ENCODE results near the gene FAM174C. TPM values are rescaled to one million over a fixed set of nuclear protein-coding genes. Genes with fewer than 3 reads are reported as not detected.
"Not testable (repeated sequence)": the region's sequence is repeated elsewhere in the genome, so short reads cannot be mapped to it uniquely, and the experiment has no call there.

Gene FAM174C
- total and polyA plus RNA-seq, 5 experiments from 2014 or later: 46.3 to 104 (median 66.7) TPM

DNA sequence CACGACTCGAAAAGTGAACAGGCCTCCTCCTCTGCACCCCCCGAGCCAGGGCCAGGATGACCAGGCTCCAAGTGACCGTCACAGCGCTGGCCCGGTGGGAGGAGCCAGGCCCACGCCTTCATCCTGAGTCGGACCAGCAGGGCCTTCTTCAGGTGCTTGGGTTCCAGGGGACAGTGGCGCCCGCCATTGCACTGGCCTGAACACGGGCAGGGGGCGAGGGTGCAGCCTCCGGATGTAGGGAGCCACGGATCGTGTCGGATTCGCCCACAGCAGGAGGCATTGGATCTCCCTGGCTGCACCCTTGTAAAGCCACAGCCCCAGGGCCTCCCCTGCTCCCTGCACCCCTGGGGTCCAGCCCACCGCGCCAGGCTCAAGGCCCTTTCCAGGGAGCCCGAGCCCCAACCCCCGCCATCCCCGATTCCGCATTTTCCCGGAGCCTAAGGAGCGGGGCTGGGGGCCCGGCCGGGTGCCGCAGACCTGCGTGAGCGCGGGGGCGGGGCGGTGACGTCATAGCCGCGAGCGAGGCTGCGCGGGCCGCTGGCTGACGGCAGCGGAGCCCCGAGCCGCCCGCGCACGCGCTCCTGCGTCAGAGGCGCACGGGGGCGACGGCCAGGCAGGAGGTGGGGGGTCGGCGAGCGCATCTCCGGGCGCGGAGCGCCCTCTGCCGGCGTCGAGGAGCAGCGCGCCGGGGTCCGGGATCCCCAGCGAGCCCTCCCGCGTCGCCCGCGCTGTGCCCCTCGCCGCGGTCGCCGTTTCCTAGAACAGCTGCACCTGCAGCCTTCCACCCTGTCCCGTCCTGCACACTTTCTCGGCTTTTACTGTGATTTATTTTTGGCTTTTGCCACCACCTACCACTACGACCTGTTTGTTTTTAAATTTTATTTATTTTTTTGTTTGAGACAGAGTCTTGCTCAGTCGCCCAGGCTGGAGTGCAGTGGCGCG, 35.3 kb upstream of the FAM174C start:
- Mint-ChIP-seq H3K4me1 (peaks cover 13 to 48% (median 43%) of the 10 kb centered on the region in 4 donors), H3K27ac (peak overlapping the region in 8 of 10 donors; percentile 76 to 93 (median 88))

GRCh38 chr19:1240925-1241324, 34.4 kb upstream of the FAM174C start:
- DNase-seq: no peak
- POLR2A ChIA-PET: interaction anchor here (0.6 to 10.1 kb wide), 14 partner anchors 24 to 416 kb away, joined by 3 to 594 read pairs (median 4); partner anchors contain the start of genes ARHGAP45, CIRBP and FAM174C
- H3K9me3 Mint-ChIP-seq: no peaks in the 10 kb centered on the region
- peak overlapping the region; percentile 18 to 95 (median 87) for H3K4me3 Mint-ChIP-seq
- H3K27ac Mint-ChIP-seq: peak overlapping the region in 8 of 10 donors; percentile 86 to 98 (median 95)
- ATAC-seq: no peak
- H3K36me3 Mint-ChIP-seq: peaks cover 0 to 2% (median 0%) of the 10 kb centered on the region in 3 donors
- peaks cover 13 to 48% (median 43%) of the 10 kb centered on the region in 4 donors for H3K4me1 Mint-ChIP-seq
- peaks cover 2 to 9% (median 7%) of the 10 kb centered on the region in 5 donors for H3K27me3 Mint-ChIP-seq

More for the DNA sequence above, 35.3 kb upstream of the FAM174C start:
- peak; percentile 58 to 62 for ATAC-seq
- H3K9me3 Mint-ChIP-seq: no peaks in the 10 kb centered on the region
- H3K4me3 Mint-ChIP-seq: peak overlapping the region in 8 of 10 donors; percentile 10 to 84 (median 56)
- POLR2A ChIA-PET: interaction anchor here (0.6 to 10.1 kb wide), 6 partner anchors 25 to 319 kb away, joined by 3 to 594 read pairs (median 3); partner anchors contain the start of genes CIRBP and FAM174C
- DNase-seq: peak; percentile 88 to 99 (median 95)
- peaks cover 2 to 10% (median 7%) of the 10 kb centered on the region in 5 donors for H3K27me3 Mint-ChIP-seq
- peaks cover 0 to 2% (median 0%) of the 10 kb centered on the region in 3 donors for H3K36me3 Mint-ChIP-seq

DNA sequence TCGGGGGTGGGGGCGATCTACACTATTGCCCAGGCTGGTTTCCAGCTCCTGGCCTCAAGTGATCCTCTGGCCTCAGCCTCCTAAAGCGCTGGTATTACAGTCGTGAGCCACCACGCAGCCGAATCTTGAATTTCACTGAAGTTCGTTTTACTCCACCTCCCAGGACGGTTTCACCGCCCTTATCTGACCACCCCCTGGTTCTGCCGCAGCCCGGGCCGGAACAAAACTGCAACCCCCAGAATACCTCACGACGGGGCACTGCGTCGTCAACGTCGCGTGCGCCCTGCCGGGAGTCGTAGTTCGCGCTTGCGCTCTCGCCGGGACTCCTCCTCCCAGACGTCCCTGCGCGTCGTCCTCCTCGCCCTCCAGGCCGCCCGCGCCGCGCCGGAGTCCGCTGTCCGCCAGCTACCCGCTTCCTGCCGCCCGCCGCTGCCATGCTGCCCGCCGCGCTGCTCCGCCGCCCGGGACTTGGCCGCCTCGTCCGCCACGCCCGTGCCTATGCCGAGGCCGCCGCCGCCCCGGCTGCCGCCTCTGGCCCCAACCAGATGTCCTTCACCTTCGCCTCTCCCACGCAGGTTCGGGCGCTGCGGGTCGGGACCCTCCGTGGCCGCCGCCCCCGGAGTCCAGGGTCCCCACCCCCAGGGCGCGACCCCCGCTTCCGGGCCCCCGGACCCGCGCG, 33.8 kb upstream of the FAM174C start, which contains the start of gene ATP5F1D:
ATP5F1D (plus strand) TSS at position 335 of the 679 bp plus-strand sequence; CDS start at position 435, 100 bp downstream.
- H3K9me3 Mint-ChIP-seq: no peaks in the 10 kb centered on the region
- peak within 1 kb of the TSS; percentile 86 to 98 (median 94) for H3K27ac Mint-ChIP-seq
- POLR2A ChIA-PET: interaction anchor here (0.7 to 10.1 kb wide), 10 partner anchors 24 to 317 kb away, joined by 3 to 594 read pairs (median 4); partner anchors contain the start of genes ARHGAP45, CIRBP and FAM174C
- H3K36me3 Mint-ChIP-seq: peaks cover 0 to 2% (median 0%) of the 10 kb centered on the region in 3 donors
- H3K27me3 Mint-ChIP-seq: peaks cover 2 to 9% (median 7%) of the 10 kb centered on the region in 5 donors
- H3K4me1 Mint-ChIP-seq: peaks cover 13 to 48% (median 44%) of the 10 kb centered on the region in 4 donors
- DNase-seq (peak; percentile 79 to 93 (median 86)), ATAC-seq (peak; percentile 64 to 66)
- peak within 1 kb of the TSS; percentile 79 to 96 (median 88) for H3K4me3 Mint-ChIP-seq

DNA sequence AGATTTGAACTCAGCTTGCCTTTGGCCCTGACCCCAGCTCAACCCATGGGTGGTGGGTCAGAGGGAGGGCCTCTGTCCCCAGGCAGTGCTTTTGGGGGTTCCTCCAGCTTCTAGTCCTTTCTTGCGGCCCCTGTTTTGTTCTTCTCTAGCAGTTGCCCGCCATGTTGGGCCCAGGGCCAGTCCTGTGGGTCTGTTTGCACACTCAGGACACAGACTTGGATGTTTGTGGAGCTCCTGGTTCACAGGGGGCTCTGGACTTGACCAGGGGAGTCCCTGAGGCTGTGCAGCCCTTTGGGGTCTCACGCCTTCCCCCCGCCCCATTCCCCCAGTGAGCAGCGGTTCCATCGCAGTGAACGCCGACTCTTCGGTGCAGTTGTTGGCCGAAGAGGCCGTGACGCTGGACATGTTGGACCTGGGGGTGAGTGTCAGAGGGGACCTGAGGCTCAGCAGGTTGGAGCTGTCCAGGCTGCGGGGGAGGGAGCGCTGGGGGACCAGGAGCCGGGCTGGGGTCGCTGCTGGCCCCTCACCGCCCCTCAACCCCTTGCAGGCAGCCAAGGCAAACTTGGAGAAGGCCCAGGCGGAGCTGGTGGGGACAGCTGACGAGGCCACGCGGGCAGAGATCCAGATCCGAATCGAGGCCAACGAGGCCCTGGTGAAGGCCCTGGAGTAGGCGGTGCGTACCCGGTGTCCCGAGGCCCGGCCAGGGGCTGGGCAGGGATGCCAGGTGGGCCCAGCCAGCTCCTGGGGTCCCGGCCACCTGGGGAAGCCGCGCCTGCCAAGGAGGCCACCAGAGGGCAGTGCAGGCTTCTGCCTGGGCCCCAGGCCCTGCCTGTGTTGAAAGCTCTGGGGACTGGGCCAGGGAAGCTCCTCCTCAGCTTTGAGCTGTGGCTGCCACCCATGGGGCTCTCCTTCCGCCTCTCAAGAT, 31.3 kb upstream of the FAM174C start:
- H3K27me3 Mint-ChIP-seq: peaks cover 0 to 2% (median 0%) of the 10 kb centered on the region in 5 donors
- H3K27ac Mint-ChIP-seq: peak overlapping the region in 9 of 10 donors; percentile 69 to 95 (median 90)
- POLR2A ChIA-PET: interaction anchor here (0.5 to 10.1 kb wide), 17 partner anchors 11 to 339 kb away, joined by 3 to 594 read pairs (median 4); partner anchors contain the start of genes ARHGAP45, CIRBP and FAM174C
- H3K36me3 Mint-ChIP-seq: no peaks in the 10 kb centered on the region
- peaks cover 5 to 42% (median 35%) of the 10 kb centered on the region in 4 donors for H3K4me1 Mint-ChIP-seq
- peak overlapping the region in 9 of 10 donors; percentile 36 to 83 (median 73) for H3K4me3 Mint-ChIP-seq
- ATAC-seq (peak; percentile 51 to 56), DNase-seq (peak; percentile 79 to 94 (median 87))
- H3K9me3 Mint-ChIP-seq: no peaks in the 10 kb centered on the region

DNA sequence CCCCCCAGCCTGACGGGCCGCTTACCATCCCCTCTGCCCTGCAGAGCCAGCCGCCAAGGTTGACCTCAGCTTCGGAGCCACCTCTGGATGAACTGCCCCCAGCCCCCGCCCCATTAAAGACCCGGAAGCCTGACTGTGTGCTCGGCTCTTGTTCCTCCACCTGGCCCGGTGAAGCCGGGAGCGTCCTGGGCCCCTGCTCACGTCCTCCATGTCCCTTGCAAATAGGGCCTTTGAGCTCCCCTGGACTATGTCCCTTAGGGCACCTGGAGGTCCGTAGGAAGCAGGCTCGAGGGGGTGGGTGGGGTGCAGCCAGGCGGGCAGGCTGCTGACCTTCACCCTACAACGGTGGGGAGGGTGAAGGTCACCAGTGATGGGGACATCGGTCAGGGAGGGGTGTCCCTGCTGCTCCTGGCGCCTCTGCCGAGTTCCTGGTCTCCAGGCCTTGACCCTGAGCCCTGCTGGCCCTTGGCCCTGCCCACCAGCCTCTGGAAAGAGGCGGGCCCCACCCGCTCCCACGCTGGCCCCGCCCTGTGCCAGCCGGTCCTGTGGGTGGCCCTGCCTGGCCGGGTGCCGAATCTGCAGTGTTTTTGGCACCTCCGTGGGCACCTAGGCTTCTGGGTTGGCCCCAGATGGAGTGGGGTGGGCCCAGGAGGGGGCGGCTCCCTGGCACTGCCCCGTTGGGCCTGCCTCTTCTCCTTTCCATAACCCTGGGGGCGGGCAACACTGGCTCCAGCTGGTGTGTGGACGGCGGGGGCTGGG, 30.5 kb upstream of the FAM174C start:
- POLR2A ChIA-PET: interaction anchor here (0.9 to 10.1 kb wide), 15 partner anchors 10 to 178 kb away, joined by 3 to 594 read pairs (median 4); partner anchors contain the start of genes ARHGAP45, CIRBP and FAM174C
- Mint-ChIP-seq H3K4me3 (peak overlapping the region in 9 of 10 donors; percentile 36 to 83 (median 73)), H3K27ac (peak overlapping the region in 9 of 10 donors; percentile 69 to 95 (median 90)), H3K4me1 (peaks cover 5 to 36% (median 28%) of the 10 kb centered on the region in 4 donors), H3K27me3 (peaks cover 0 to 2% (median 0%) of the 10 kb centered on the region in 5 donors), H3K9me3 (no peaks in the 10 kb centered on the region), H3K36me3 (no peaks in the 10 kb centered on the region)
- DNase-seq: no peak
- ATAC-seq: no peak

- no peaks in the 10 kb centered on the region for H3K9me3 Mint-ChIP-seq
- ATAC-seq (no peak), DNase-seq (no peak)
- H3K4me3 Mint-ChIP-seq: peak overlapping the region in 2 of 10 donors; percentile 11 to 56
- peaks cover 0 to 2% (median 0%) of the 10 kb centered on the region in 5 donors for H3K27me3 Mint-ChIP-seq
- H3K36me3 Mint-ChIP-seq: no peaks in the 10 kb centered on the region
- POLR2A ChIA-PET: interaction anchor here (2.0 to 10.1 kb wide), 4 partner anchors 19 to 178 kb away, joined by 10 to 594 read pairs (median 26); partner anchors contain the start of genes ARHGAP45, CIRBP and FAM174C
- H3K27ac Mint-ChIP-seq: peak overlapping the region in 4 of 10 donors; percentile 7 to 53 (median 40)
- H3K4me1 Mint-ChIP-seq: peaks cover 5 to 34% (median 28%) of the 10 kb centered on the region in 4 donors
These were observed 29.7 kb upstream of the FAM174C start for GRCh38 chr19:1245494-1246264.

GRCh38 chr19:1246265-1247087, 28.9 kb upstream of the FAM174C start:
- H3K27me3 Mint-ChIP-seq, H3K36me3 Mint-ChIP-seq, DNase-seq, H3K9me3 Mint-ChIP-seq, ATAC-seq: not testable (repeated sequence)
- H3K4me3 Mint-ChIP-seq: peak overlapping the region in 3 of 10 donors; percentile 7 to 56 (median 18)
- POLR2A ChIA-PET: interaction anchor here (0.6 to 10.1 kb wide), 6 partner anchors 19 to 172 kb away, joined by 3 to 594 read pairs (median 5); partner anchors contain the start of genes CIRBP and FAM174C
- H3K27ac Mint-ChIP-seq: peak overlapping the region in 5 of 10 donors; percentile 40 to 72 (median 53)
- peaks cover 6 to 29% (median 21%) of the 10 kb centered on the region in 4 donors for H3K4me1 Mint-ChIP-seq

DNA sequence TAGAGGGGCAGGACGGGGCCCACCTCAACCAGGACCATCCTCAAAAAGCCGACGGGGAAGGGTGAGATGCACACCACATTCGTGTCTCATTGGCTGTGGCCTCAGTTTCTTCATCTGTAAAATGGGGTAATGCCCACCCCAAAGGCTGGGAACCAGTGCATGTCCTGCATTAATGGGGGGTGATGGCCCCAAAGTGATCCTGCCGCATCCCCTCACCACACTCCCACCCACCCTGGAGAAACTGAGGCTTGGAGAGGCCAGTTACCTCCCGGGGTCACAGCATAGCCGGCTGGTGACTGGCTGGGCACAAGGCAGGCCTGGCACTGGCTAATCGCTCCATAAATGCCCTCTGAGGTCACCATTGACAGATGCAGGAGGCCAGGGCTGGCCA, 27.6 kb upstream of the FAM174C start:
- no peak for ATAC-seq
- Mint-ChIP-seq H3K36me3 (peaks cover 0 to 6% (median 0%) of the 10 kb centered on the region in 3 donors), H3K27ac (peak overlapping the region in 4 of 10 donors; percentile 35 to 81 (median 75)), H3K27me3 (peaks cover 0 to 1% (median 0%) of the 10 kb centered on the region in 5 donors), H3K4me1 (peaks cover 7 to 22% (median 12%) of the 10 kb centered on the region in 4 donors), H3K4me3 (peak overlapping the region in 5 of 10 donors; percentile 12 to 56 (median 36)), H3K9me3 (no peaks in the 10 kb centered on the region)
- POLR2A ChIA-PET: interaction anchor here (10.1 kb wide), 1 partner anchor 17 kb away, joined by 594 read pairs; the partner anchor contains the start of gene CIRBP
- DNase-seq: no peak
